Activated CD8-positive, alpha-beta T cell treated with anti-CD3 and anti-CD28 coated beads for 36 hours (primary cell): ENCODE measurements around the gene DDX1. TPM values are rescaled to one million over a fixed set of nuclear protein-coding genes. Genes with fewer than 3 reads are reported as not detected.

ENCODE experiments used
- ATAC-seq: fragments of 200-7000 bp; cut with Tn5 transposase; one replicate; pipeline ENCODE4 v1.10.0; 2021; ENCODE audit warnings: mild to moderate bottlenecking, moderate library complexity
- CTCF ChIA-PET: fragments of 350-600 bp; sonication (Branson Sonifier 250); formaldehyde crosslinking; loops from one replicate; lab custom pipeline; 2021; ENCODE audit warnings: antibody characterized with exemption; lab: Charles Lee
- POLR2A ChIA-PET: fragments of 350-600 bp; sonication (Branson Sonifier 250); formaldehyde crosslinking; loops from one replicate; lab custom pipeline; 2021; ENCODE audit warnings: antibody characterized with exemption; lab: Charles Lee
- DNase-seq: peaks from one replicate; pipeline ENCODE4 v3.0.0-alpha.2; 2020
- H3K27ac Mint-ChIP-seq: one replicate; pipeline ENCODE4 v1.8.0; 2021; ENCODE audit warnings: mild to moderate bottlenecking, mixed read lengths
- H3K27me3 Mint-ChIP-seq: one replicate; pipeline ENCODE4 v1.8.0; 2021; ENCODE audit warnings: mixed read lengths
- H3K36me3 Mint-ChIP-seq: one replicate; pipeline ENCODE4 v1.8.0; 2021; ENCODE audit warnings: low read depth, mixed read lengths
- H3K4me1 Mint-ChIP-seq: one replicate; pipeline ENCODE4 v1.8.0; 2021; ENCODE audit warnings: low read depth, mixed read lengths
- H3K4me3 Mint-ChIP-seq: one replicate; pipeline ENCODE4 v1.8.0; 2021; ENCODE audit warnings: mild to moderate bottlenecking, moderate library complexity, mixed read lengths
- H3K9me3 Mint-ChIP-seq: one replicate; pipeline ENCODE4 v1.8.0; 2021; ENCODE audit warnings: mixed read lengths
- intact Hi-C: fragments of 100-400 bp; cut with micrococcal nuclease; formaldehyde crosslinking; loops from one replicate; pipeline ENCODE4 v1.10.0; 2022
- total RNA-seq, 2 experiments: library from RNA; stranded (reverse); gene quantifications; one replicate each; pipeline ENCODE4 v1.2.3, GENCODE V29; 2021
- TF ChIP-seq, protein P1 (sequence below): fragments of 200-600 bp; IDR thresholded peaks from one replicate; pipeline ENCODE4 v1.8.0; 2022; ENCODE audit warnings: antibody characterized with exemption, mild to moderate bottlenecking

The DDX1 gene
- total RNA-seq, 2 experiments from 2014 or later, result 90.3 to 92.5 TPM

DNA sequence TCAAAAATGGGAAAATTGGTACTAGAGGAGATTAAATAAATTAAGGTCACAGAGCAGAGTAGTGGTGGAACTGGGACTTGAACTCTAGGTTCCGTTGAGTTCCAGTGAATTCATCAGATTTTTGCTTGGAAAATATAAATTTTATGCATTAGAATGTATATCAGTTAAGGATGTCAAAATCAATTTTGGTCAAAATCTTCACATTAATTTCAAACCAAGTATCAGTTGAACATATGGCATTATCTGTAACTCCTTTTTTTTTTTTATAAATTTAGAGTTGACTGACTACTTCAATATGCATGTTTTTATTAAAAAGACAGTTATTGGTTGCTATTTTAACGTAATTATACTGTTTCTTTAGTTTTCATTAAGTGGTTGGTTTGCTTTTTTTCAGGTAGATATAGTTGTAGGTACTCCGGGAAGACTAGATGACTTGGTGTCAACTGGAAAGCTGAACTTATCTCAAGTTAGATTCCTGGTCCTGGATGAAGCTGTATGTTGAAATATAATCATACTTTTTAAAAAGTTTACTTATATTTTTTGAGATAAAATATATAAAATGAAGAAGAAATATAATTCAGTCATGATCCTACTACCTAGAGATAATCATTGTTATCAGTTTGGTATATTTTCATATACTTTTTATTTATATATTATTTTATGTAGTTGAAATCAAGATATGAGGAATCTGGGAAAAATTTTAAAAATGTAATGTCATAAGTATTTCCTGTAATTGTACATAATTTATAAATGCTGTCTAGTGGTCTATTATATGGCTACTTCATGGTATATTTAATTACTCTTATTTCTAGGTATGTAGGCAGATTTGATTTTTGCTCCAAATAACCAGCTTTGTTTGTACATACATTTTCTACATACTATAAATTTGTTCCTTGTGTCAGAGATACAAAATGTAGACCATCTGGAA is 25.4 kb downstream of the DDX1 start:
- TF ChIP-seq, protein P1, sequence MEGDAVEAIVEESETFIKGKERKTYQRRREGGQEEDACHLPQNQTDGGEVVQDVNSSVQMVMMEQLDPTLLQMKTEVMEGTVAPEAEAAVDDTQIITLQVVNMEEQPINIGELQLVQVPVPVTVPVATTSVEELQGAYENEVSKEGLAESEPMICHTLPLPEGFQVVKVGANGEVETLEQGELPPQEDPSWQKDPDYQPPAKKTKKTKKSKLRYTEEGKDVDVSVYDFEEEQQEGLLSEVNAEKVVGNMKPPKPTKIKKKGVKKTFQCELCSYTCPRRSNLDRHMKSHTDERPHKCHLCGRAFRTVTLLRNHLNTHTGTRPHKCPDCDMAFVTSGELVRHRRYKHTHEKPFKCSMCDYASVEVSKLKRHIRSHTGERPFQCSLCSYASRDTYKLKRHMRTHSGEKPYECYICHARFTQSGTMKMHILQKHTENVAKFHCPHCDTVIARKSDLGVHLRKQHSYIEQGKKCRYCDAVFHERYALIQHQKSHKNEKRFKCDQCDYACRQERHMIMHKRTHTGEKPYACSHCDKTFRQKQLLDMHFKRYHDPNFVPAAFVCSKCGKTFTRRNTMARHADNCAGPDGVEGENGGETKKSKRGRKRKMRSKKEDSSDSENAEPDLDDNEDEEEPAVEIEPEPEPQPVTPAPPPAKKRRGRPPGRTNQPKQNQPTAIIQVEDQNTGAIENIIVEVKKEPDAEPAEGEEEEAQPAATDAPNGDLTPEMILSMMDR, result no peak

DNA sequence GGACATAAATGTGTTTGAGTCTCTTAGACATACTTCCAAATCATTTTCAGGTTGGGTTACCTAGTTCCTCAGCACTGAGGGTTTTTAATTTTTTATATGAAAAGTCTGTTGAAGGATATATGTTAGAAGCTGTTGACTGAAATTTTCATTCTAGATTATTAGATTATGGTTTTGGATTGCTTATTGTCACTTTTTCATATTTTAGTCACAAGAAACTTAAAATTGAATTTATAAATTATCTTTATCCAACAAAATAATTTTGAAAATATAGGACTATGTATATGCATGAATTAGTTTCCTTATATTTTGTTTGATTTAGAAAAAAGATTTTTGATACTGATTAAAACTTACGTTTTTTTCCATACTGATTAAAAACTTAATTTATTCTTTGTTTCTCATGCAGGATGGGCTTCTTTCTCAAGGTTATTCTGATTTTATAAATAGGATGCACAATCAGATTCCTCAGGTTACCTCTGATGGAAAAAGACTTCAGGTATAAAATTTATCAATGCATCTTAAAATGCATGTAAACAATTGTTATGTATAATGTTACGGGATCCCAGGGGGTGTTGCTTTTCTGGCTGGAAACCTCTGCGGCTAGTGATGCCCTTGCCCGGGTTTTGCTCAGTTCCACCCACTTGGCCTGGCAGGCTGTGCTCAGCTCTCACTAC is 26.2 kb downstream of the DDX1 start:
- H3K4me3 Mint-ChIP-seq, result no peak overlapping the region
- peaks cover 38% of the 10 kb centered on the region for H3K36me3 Mint-ChIP-seq
- H3K27me3 Mint-ChIP-seq, result no peaks in the 10 kb centered on the region
- peaks cover 3% of the 10 kb centered on the region for H3K4me1 Mint-ChIP-seq
- H3K9me3 Mint-ChIP-seq, result no peaks in the 10 kb centered on the region
- no peak overlapping the region for H3K27ac Mint-ChIP-seq
- ATAC-seq (no peak), DNase-seq (no peak)
- TF ChIP-seq, protein P1, result no peak
- intact Hi-C loops, result no loop called here
- CTCF ChIA-PET, result interaction anchor here (0.7 to 0.9 kb wide), 2 partner anchors 13 to 17 kb away, joined by 3 to 4 read pairs; no protein-coding TSS in a partner anchor
- POLR2A ChIA-PET, result no interaction called here

More for the DNA sequence above, 25.4 kb downstream of the DDX1 start:
- Mint-ChIP-seq H3K9me3 (no peaks in the 10 kb centered on the region), H3K27me3 (no peaks in the 10 kb centered on the region), H3K36me3 (peaks cover 32% of the 10 kb centered on the region), H3K27ac (no peak overlapping the region), H3K4me3 (no peak overlapping the region), H3K4me1 (peaks cover 3% of the 10 kb centered on the region)
- ATAC-seq (no peak), DNase-seq (no peak)
- CTCF ChIA-PET, result interaction anchor here (0.7 to 0.9 kb wide), 2 partner anchors 13 to 18 kb away, joined by 3 to 4 read pairs; no protein-coding TSS in a partner anchor
- POLR2A ChIA-PET, result no interaction called here
- intact Hi-C loops, result no loop called here

DNA sequence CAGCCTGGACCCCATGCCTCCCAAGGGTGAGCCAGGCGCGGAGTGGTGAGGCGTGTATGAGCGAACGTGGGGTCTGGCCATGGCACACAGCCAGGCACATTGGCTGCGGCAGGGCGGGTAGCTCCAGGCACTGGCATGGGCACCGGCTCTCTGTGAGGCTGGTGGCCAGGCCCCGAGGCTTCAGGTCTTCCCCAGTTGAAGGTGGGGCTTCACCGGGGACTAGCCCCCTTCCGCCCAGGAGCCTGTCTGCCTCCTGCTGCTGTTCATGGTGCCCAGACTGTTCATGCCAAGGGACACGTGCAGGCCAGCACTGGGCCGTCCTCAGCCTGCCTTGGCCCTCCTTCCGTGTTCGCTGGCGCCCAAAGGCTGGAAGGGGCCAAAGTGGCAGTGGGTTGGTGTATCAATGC is 26.8 kb downstream of the DDX1 start:
- no peaks in the 10 kb centered on the region for H3K27me3 Mint-ChIP-seq
- H3K36me3 Mint-ChIP-seq, result peaks cover 37% of the 10 kb centered on the region
- TF ChIP-seq, protein P1, result no peak
- intact Hi-C loops, result no loop called here
- ATAC-seq (no peak), DNase-seq (no peak)
- H3K4me1 Mint-ChIP-seq, result peaks cover 1% of the 10 kb centered on the region
- H3K9me3 Mint-ChIP-seq, result peaks cover 2% of the 10 kb centered on the region
- H3K27ac Mint-ChIP-seq, result no peak overlapping the region
- H3K4me3 Mint-ChIP-seq, result no peak overlapping the region
- ChIA-PET CTCF (no interaction called here), POLR2A (no interaction called here)

DNA sequence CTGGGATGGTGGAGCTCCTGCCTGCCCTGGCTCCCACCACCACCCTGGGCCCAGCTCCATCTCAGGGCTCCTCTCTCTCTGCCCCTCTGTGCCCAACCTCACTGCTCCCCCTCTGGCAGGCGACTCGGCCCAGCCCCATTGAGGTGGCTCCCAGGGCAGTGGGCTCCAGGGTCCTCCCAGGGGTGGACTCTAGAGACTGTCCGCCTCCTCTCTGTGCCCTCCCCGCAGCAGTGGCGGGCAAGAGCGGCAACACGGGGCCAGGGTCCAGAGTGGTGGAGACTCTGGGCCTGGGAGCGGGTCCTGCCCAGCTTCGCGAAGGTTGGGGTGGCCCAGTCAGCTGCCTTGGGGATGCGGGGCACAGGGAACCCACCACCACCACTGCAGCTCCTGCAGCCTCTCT is 27.4 kb downstream of the DDX1 start:
- CTCF ChIA-PET, result no interaction called here
- intact Hi-C loops, result no loop called here
- no peaks in the 10 kb centered on the region for H3K4me1 Mint-ChIP-seq
- H3K27ac Mint-ChIP-seq, result no peak overlapping the region
- POLR2A ChIA-PET, result interaction anchor here (0.6 kb wide), 1 partner anchor 18 kb away, joined by 3 read pairs; no protein-coding TSS in a partner anchor
- H3K9me3 Mint-ChIP-seq, result peaks cover 2% of the 10 kb centered on the region
- ATAC-seq, result no peak
- TF ChIP-seq, protein P1, result no peak
- no peaks in the 10 kb centered on the region for H3K27me3 Mint-ChIP-seq
- no peak for DNase-seq
- peaks cover 42% of the 10 kb centered on the region for H3K36me3 Mint-ChIP-seq
- H3K4me3 Mint-ChIP-seq, result no peak overlapping the region
